Mesendoderm (in vitro differentiated cells): Measurements from ENCODE around the gene LY86.
A peak's percentile ranks its signal among the peaks of the same experiment; 100 is the strongest.

Experiments used
- DNase-seq: peaks from one replicate; pipeline ENCODE4 v3.0.0; 2013
- H2AK5ac ChIP-seq: 2 replicates; pipeline ENCODE4 v1.6.1; 2013; ENCODE audit warnings: low read length, inconsistent platforms
- H2BK120ac ChIP-seq: 2 replicates; pipeline ENCODE4 v1.6.1; 2013; ENCODE audit warnings: low read depth, mild to moderate bottlenecking, low read length, moderate library complexity, mixed read lengths
- H2BK15ac ChIP-seq: replicated peaks from 2 replicates; pipeline ENCODE4 v1.6.1; 2013; ENCODE audit warnings: low read depth, mild to moderate bottlenecking, moderate library complexity
- H2BK5ac ChIP-seq: 2 replicates; pipeline ENCODE4 v1.6.1; 2013; ENCODE audit warnings: low read length, inconsistent platforms
- H3K18ac ChIP-seq: 2 replicates; pipeline ENCODE4 v1.6.1; 2013; ENCODE audit warnings: mild to moderate bottlenecking, low read length, mixed read lengths
- H3K23ac ChIP-seq: one replicate; pipeline ENCODE4 v1.6.1; 2013; ENCODE audit warnings: low read length
- H3K27ac ChIP-seq: 2 replicates; pipeline ENCODE4 v1.5.1; 2013; ENCODE audit warnings: low read depth, mild to moderate bottlenecking, inconsistent platforms, low read length, moderate library complexity
- H3K27me3 ChIP-seq: 2 replicates; pipeline ENCODE4 v1.6.1; 2013; ENCODE audit warnings: low read length, control low read depth, mild to moderate bottlenecking, inconsistent platforms; ENCODE audit not compliant: insufficient read depth, poor library complexity
- H3K36me3 ChIP-seq: 2 replicates; pipeline ENCODE4 v1.6.1; 2013; ENCODE audit warnings: low read length, inconsistent platforms; ENCODE audit not compliant: control insufficient read depth, insufficient read depth
- H3K4ac ChIP-seq: one replicate; pipeline ENCODE4 v1.6.1; 2013; ENCODE audit warnings: low read depth, mild to moderate bottlenecking, low read length, moderate library complexity
- H3K4me1 ChIP-seq: 2 replicates; pipeline ENCODE4 v1.6.1; 2013; ENCODE audit warnings: low read depth, low read length, inconsistent platforms; ENCODE audit not compliant: control insufficient read depth
- H3K4me2 ChIP-seq: 2 replicates; pipeline ENCODE4 v1.6.1; 2013; ENCODE audit warnings: low read length
- H3K4me3 ChIP-seq: 2 replicates; pipeline ENCODE4 v1.5.1; 2013; ENCODE audit warnings: mild to moderate bottlenecking, low read length
- H3K56ac ChIP-seq: one replicate; pipeline ENCODE4 v1.6.1; 2013; ENCODE audit warnings: low read length
- H3K79me1 ChIP-seq: 2 replicates; pipeline ENCODE4 v1.6.1; 2013; ENCODE audit warnings: low read length, inconsistent platforms
- H3K79me2 ChIP-seq: 2 replicates; pipeline ENCODE4 v1.6.1; 2013; ENCODE audit warnings: mild to moderate bottlenecking, low read length; ENCODE audit not compliant: control insufficient read depth, insufficient read depth
- H3K9ac ChIP-seq: 2 replicates; pipeline ENCODE4 v1.6.1; 2013; ENCODE audit warnings: low read length, inconsistent platforms
- H4K5ac ChIP-seq: one replicate; pipeline ENCODE4 v1.6.1; 2013; ENCODE audit warnings: low read length
- H4K8ac ChIP-seq: one replicate; pipeline ENCODE4 v1.6.1; 2013; ENCODE audit warnings: low read depth, mild to moderate bottlenecking, control low read depth, low read length, moderate library complexity
- WGBS: extraction: QIAGEN DNeasy Blood & Tissue Kit; methylation state at CpG from one replicate; pipeline ENCODE4 v1.1.7; 2013; ENCODE audit warnings: low lambda C conversion rate, missing lambda C conversion rate; ENCODE audit not compliant: insufficient coverage; ENCODE audit errors: extremely low coverage; 5-methylcytosine and 5-hydroxymethylcytosine counted together

Gene LY86

GRCh38 chr6:6696867-6697531 is 108.5 kb downstream of the LY86 start:
- Histone ChIP-seq H3K27ac (no peak overlapping the region), H3K27me3 (no peaks in the 10 kb centered on the region), H2BK15ac (no peak overlapping the region), H3K9ac (no peak overlapping the region), H4K5ac (no peak overlapping the region), H3K4me2 (no peak overlapping the region), H4K8ac (no peak overlapping the region), H3K4me3 (no peak overlapping the region), H2BK5ac (no peak overlapping the region), H3K23ac (no peak overlapping the region), H3K79me1 (no peaks in the 10 kb centered on the region), H2BK120ac (no peak overlapping the region), H3K18ac (no peak overlapping the region), H3K36me3 (no peaks in the 10 kb centered on the region), H3K79me2 (no peaks in the 10 kb centered on the region), H3K56ac (peak overlapping the region; percentile 61), H3K4me1 (peaks cover 3% of the 10 kb centered on the region), H3K4ac (no peak overlapping the region), H2AK5ac (no peak overlapping the region)
- peak; percentile 84 for DNase-seq
- WGBS = no CpG with 5 or more reads among the region's 9 CpGs

- no peak overlapping the region for H2AK5ac ChIP-seq
- WGBS = no CpG with 5 or more reads among the region's 3 CpGs
- H3K36me3 ChIP-seq = no peaks in the 10 kb centered on the region
- no peak overlapping the region for H2BK5ac ChIP-seq
- no peak overlapping the region for H4K5ac ChIP-seq
- no peak overlapping the region for H3K9ac ChIP-seq
- no peak overlapping the region for H3K4me2 ChIP-seq
- no peak overlapping the region for H3K4ac ChIP-seq
- H4K8ac ChIP-seq = no peak overlapping the region
- H3K23ac ChIP-seq = no peak overlapping the region
- H3K79me2 ChIP-seq = no peaks in the 10 kb centered on the region
- no peak overlapping the region for H3K18ac ChIP-seq
- H3K79me1 ChIP-seq = no peaks in the 10 kb centered on the region
- H2BK120ac ChIP-seq = no peak overlapping the region
- H3K56ac ChIP-seq = no peak overlapping the region
- H3K4me1 ChIP-seq = peaks cover 3% of the 10 kb centered on the region
- H2BK15ac ChIP-seq = no peak overlapping the region
- H3K27ac ChIP-seq = no peak overlapping the region
- H3K27me3 ChIP-seq = no peaks in the 10 kb centered on the region
- no peak overlapping the region for H3K4me3 ChIP-seq
- peak; percentile 57 for DNase-seq
Measured at GRCh38 chr6:6697620-6698019, 109.1 kb downstream of the LY86 start.

GRCh38 chr6:6699741-6700367 is 111.3 kb downstream of the LY86 start:
- Histone ChIP-seq H3K79me1 (no peaks in the 10 kb centered on the region), H2BK15ac (no peak overlapping the region), H3K4me1 (peaks cover 3% of the 10 kb centered on the region), H3K56ac (peak overlapping the region; percentile 2), H3K27ac (no peak overlapping the region), H4K8ac (no peak overlapping the region), H3K27me3 (no peaks in the 10 kb centered on the region), H3K4me3 (no peak overlapping the region), H3K18ac (no peak overlapping the region), H3K79me2 (no peaks in the 10 kb centered on the region), H4K5ac (no peak overlapping the region), H2BK5ac (no peak overlapping the region), H2AK5ac (no peak overlapping the region), H3K36me3 (no peaks in the 10 kb centered on the region), H3K4ac (no peak overlapping the region), H2BK120ac (no peak overlapping the region), H3K4me2 (no peak overlapping the region), H3K23ac (no peak overlapping the region), H3K9ac (no peak overlapping the region)
- peak; percentile 62 for DNase-seq
- no CpG with 5 or more reads among the region's 11 CpGs for WGBS

GRCh38 chr6:6700407-6701270 is 112.1 kb downstream of the LY86 start:
- Histone ChIP-seq H3K4ac (no peak overlapping the region), H3K56ac (no peak overlapping the region), H3K4me3 (no peak overlapping the region), H3K9ac (no peak overlapping the region), H3K79me2 (no peaks in the 10 kb centered on the region), H3K18ac (no peak overlapping the region), H4K5ac (no peak overlapping the region), H4K8ac (no peak overlapping the region), H3K27ac (no peak overlapping the region), H2BK5ac (no peak overlapping the region), H3K27me3 (no peaks in the 10 kb centered on the region), H3K23ac (no peak overlapping the region), H2AK5ac (no peak overlapping the region), H3K4me1 (no peaks in the 10 kb centered on the region), H3K36me3 (no peaks in the 10 kb centered on the region), H2BK120ac (no peak overlapping the region), H3K4me2 (no peak overlapping the region), H2BK15ac (no peak overlapping the region), H3K79me1 (no peaks in the 10 kb centered on the region)
- no CpG with 5 or more reads among the region's 13 CpGs for WGBS
- no peak for DNase-seq

DNA sequence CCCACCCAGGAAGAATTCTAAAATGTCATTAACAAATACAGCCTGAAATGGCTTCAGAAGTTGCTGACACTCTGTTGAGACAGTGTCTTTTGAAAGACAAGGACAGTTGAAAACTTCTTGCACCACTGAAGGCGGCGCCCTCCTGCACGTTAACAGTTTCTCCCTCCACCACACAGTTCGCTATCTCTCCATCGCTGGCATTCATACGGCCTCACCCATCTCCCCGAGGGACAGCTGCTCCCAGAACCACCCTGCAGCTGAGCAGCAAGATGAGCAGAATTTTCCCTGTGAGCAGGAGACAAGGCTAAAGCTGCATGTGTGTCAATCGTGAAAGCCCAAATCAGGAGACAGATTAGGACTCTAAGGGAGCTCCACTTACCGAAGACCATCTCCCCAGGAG is 113.3 kb downstream of the LY86 start:
- H3K4me2 ChIP-seq = no peak overlapping the region
- no peak overlapping the region for H2BK5ac ChIP-seq
- no peak for DNase-seq
- no peaks in the 10 kb centered on the region for H3K4me1 ChIP-seq
- H3K4ac ChIP-seq = no peak overlapping the region
- H3K79me1 ChIP-seq = no peaks in the 10 kb centered on the region
- H3K79me2 ChIP-seq = no peaks in the 10 kb centered on the region
- no peak overlapping the region for H3K23ac ChIP-seq
- no peaks in the 10 kb centered on the region for H3K36me3 ChIP-seq
- H2BK15ac ChIP-seq = no peak overlapping the region
- no peak overlapping the region for H2AK5ac ChIP-seq
- no peak overlapping the region for H4K8ac ChIP-seq
- H3K18ac ChIP-seq = no peak overlapping the region
- no peaks in the 10 kb centered on the region for H3K27me3 ChIP-seq
- WGBS = no CpG with 5 or more reads among the region's 9 CpGs
- no peak overlapping the region for H3K4me3 ChIP-seq
- H3K56ac ChIP-seq = no peak overlapping the region
- no peak overlapping the region for H4K5ac ChIP-seq
- no peak overlapping the region for H3K9ac ChIP-seq
- no peak overlapping the region for H2BK120ac ChIP-seq
- H3K27ac ChIP-seq = no peak overlapping the region
